DND-41 (cell line): Measurements from ENCODE around the gene PLCXD3.

Source experiments
- ATAC-seq: fragments of 200-7000 bp; cut with Tn5 transposase; 3 replicates; pipeline ENCODE4 v1.9.1; 2021; ENCODE audit warnings: low read depth; ENCODE audit not compliant: insufficient read depth
- DNase-seq: peaks from one replicate; pipeline ENCODE4 v3.0.0-alpha.2; 2020
- H2AFZ ChIP-seq: 2 replicates; pipeline ENCODE4 v1.6.0; 2012; ENCODE audit warnings: low read depth, low read length
- H3K27ac ChIP-seq: 2 replicates; pipeline ENCODE4 v1.5.1; 2012; ENCODE audit warnings: low read length, inconsistent platforms
- H3K27me3 ChIP-seq: fragments of 200-600 bp; sonication (generic); 2 replicates; pipeline ENCODE4 v1.6.0; 2012; ENCODE audit warnings: low read length, mild to moderate bottlenecking, inconsistent platforms; ENCODE audit not compliant: insufficient read depth, poor library complexity
- H3K36me3 ChIP-seq: 2 replicates; pipeline ENCODE4 v1.5.1; 2012; ENCODE audit warnings: low read length, inconsistent platforms; ENCODE audit not compliant: insufficient read depth
- H3K4me1 ChIP-seq: 2 replicates; pipeline ENCODE4 v1.5.1; 2012; ENCODE audit warnings: mild to moderate bottlenecking, low read length; ENCODE audit not compliant: insufficient read depth
- H3K4me2 ChIP-seq: 2 replicates; pipeline ENCODE4 v1.6.0; 2012; ENCODE audit warnings: mild to moderate bottlenecking, moderate library complexity, low read length, inconsistent platforms; ENCODE audit not compliant: insufficient read depth
- H3K4me3 ChIP-seq, 2 experiments: fragments of 200-600 bp in 1 of 2; shearing (Covaris generic) in 1 of 2; 2 replicates each; pipeline ENCODE4 v1.5.1; 2012 to 2016; ENCODE audit warnings: inconsistent platforms in 2 of 2, low read length in 2 of 2, mild to moderate bottlenecking in 2 of 2, low read depth in 1 of 2, moderate library complexity in 1 of 2
- H3K79me2 ChIP-seq: 2 replicates; pipeline ENCODE4 v1.6.0; 2012; ENCODE audit warnings: low read length, inconsistent platforms; ENCODE audit not compliant: insufficient read depth
- H3K9ac ChIP-seq: 2 replicates; pipeline ENCODE4 v1.6.0; 2012; ENCODE audit warnings: low read depth, mild to moderate bottlenecking, inconsistent platforms, low read length, moderate library complexity
- H3K9me3 ChIP-seq: 2 replicates; pipeline ENCODE4 v1.5.1; 2012; ENCODE audit warnings: low read length, moderate library complexity, mild to moderate bottlenecking, inconsistent platforms; ENCODE audit not compliant: insufficient read depth, severe bottlenecking
- H4K20me1 ChIP-seq: 2 replicates; pipeline ENCODE4 v1.6.0; 2012; ENCODE audit warnings: low read length; ENCODE audit not compliant: insufficient read depth
- CTCF ChIP-seq: IDR thresholded peaks from 2 replicates; pipeline ENCODE4 v1.5.1; 2012; ENCODE audit warnings: borderline replicate concordance, low read length, moderate library complexity, mild to moderate bottlenecking; ENCODE audit not compliant: poor library complexity, severe bottlenecking; ENCODE audit errors: extremely low read depth
- EZH2 ChIP-seq: IDR thresholded peaks from 3 replicates; pipeline ENCODE4 v1.6.1; 2012; ENCODE audit warnings: borderline replicate concordance, low read depth, mild to moderate bottlenecking, moderate library complexity, low read length, inconsistent platforms; ENCODE audit not compliant: severe bottlenecking

Gene PLCXD3

GRCh38 chr5:41356786-41357185 lies 153.6 kb downstream of the PLCXD3 start:
- no peaks in the 10 kb centered on the region for H3K27me3 ChIP-seq
- H3K9me3 ChIP-seq = no peaks in the 10 kb centered on the region
- no peak for TF ChIP-seq CTCF
- no peak overlapping the region for H3K27ac ChIP-seq
- no peak for DNase-seq
- H3K36me3 ChIP-seq = no peaks in the 10 kb centered on the region
- no peaks in the 10 kb centered on the region for H4K20me1 ChIP-seq
- no peaks in the 10 kb centered on the region for H3K79me2 ChIP-seq
- no peak overlapping the region for H2AFZ ChIP-seq
- H3K4me3 ChIP-seq = no peak overlapping the region
- no peak overlapping the region for H3K9ac ChIP-seq
- H3K4me1 ChIP-seq = no peaks in the 10 kb centered on the region
- H3K4me2 ChIP-seq = no peak overlapping the region
- no peak for ATAC-seq

GRCh38 chr5:41349846-41350245 lies 160.6 kb downstream of the PLCXD3 start:
- DNase-seq = no peak
- Histone ChIP-seq H3K27me3 (no peaks in the 10 kb centered on the region), H3K4me2 (no peak overlapping the region), H3K36me3 (no peaks in the 10 kb centered on the region), H3K4me1 (no peaks in the 10 kb centered on the region), H3K27ac (no peak overlapping the region), H4K20me1 (no peaks in the 10 kb centered on the region), H2AFZ (no peak overlapping the region), H3K9ac (no peak overlapping the region), H3K4me3 (no peak overlapping the region), H3K79me2 (no peaks in the 10 kb centered on the region), H3K9me3 (no peaks in the 10 kb centered on the region)
- ATAC-seq = no peak
- TF ChIP-seq CTCF = no peak

- Histone ChIP-seq H3K27me3 (no peaks in the 10 kb centered on the region), H3K4me3 (no peak overlapping the region), H3K79me2 (no peaks in the 10 kb centered on the region), H3K9ac (no peak overlapping the region), H3K4me2 (no peak overlapping the region), H2AFZ (no peak overlapping the region), H3K4me1 (no peaks in the 10 kb centered on the region), H3K27ac (no peak overlapping the region), H4K20me1 (no peaks in the 10 kb centered on the region), H3K36me3 (no peaks in the 10 kb centered on the region), H3K9me3 (no peaks in the 10 kb centered on the region)
- no peak for ATAC-seq
- no peak for DNase-seq
- no peak for TF ChIP-seq EZH2
- TF ChIP-seq CTCF = no peak
Measured at GRCh38 chr5:41347569-41347968, 162.8 kb downstream of the PLCXD3 start.

GRCh38 chr5:41346609-41347008 lies 163.8 kb downstream of the PLCXD3 start:
- H3K4me1 ChIP-seq = no peaks in the 10 kb centered on the region
- no peaks in the 10 kb centered on the region for H3K36me3 ChIP-seq
- H3K27ac ChIP-seq = no peak overlapping the region
- H3K27me3 ChIP-seq = no peaks in the 10 kb centered on the region
- no peak overlapping the region for H3K4me3 ChIP-seq
- no peak for DNase-seq
- H3K79me2 ChIP-seq = no peaks in the 10 kb centered on the region
- no peak overlapping the region for H3K9ac ChIP-seq
- no peak overlapping the region for H2AFZ ChIP-seq
- no peak overlapping the region for H3K4me2 ChIP-seq
- no peak for ATAC-seq
- no peaks in the 10 kb centered on the region for H3K9me3 ChIP-seq
- no peak for TF ChIP-seq CTCF
- no peak for TF ChIP-seq EZH2
- H4K20me1 ChIP-seq = no peaks in the 10 kb centered on the region
